SK-N-SH treated with all-trans-retinoic acid at 6 μM for 48 hours (cell line): ENCODE results near the gene MRC1.

Experiments used
- ATAC-seq: fragments of 200-7000 bp; cut with Tn5 transposase; 3 replicates; pipeline ENCODE4 v1.9.1; 2020; ENCODE audit warnings: mild to moderate bottlenecking, moderate library complexity
- BACH2 ChIP-seq: fragments of 250-450 bp; sonication (Bioruptor Pico); IDR thresholded peaks from 2 replicates; pipeline ENCODE4 v1.9.0; 2021; ENCODE audit warnings: mild to moderate bottlenecking, borderline replicate concordance
- CREB5 ChIP-seq: fragments of 250-450 bp; sonication (Bioruptor Pico); IDR thresholded peaks from 2 replicates; pipeline ENCODE4 v1.5.1; 2020; ENCODE audit warnings: low read depth, mild to moderate bottlenecking, moderate library complexity
- CSDC2 ChIP-seq: fragments of 250-450 bp; sonication (Bioruptor Pico); IDR thresholded peaks from 2 replicates; pipeline ENCODE4 v1.5.0; 2020; ENCODE audit warnings: mild to moderate bottlenecking, moderate library complexity
- ESRRG ChIP-seq: fragments of 250-450 bp; sonication (Bioruptor Pico); IDR thresholded peaks from 2 replicates; pipeline ENCODE4 v1.6.1; 2021; ENCODE audit warnings: mild to moderate bottlenecking
- ISL1 ChIP-seq: fragments of 250-450 bp; sonication (Bioruptor Pico); IDR thresholded peaks from 2 replicates; pipeline ENCODE4 v2.1.2; 2022; ENCODE audit warnings: mild to moderate bottlenecking, moderate library complexity
- PATZ1 ChIP-seq: fragments of 250-450 bp; sonication (Bioruptor Pico); IDR thresholded peaks from 2 replicates; pipeline ENCODE4 v1.8.0; 2020; ENCODE audit warnings: mild to moderate bottlenecking, moderate library complexity, borderline replicate concordance
- PPARA ChIP-seq: fragments of 250-450 bp; sonication (Bioruptor Pico); IDR thresholded peaks from 2 replicates; pipeline ENCODE4 v1.5.0; 2020; ENCODE audit warnings: mild to moderate bottlenecking, borderline replicate concordance
- RARB ChIP-seq: fragments of 250-450 bp; sonication (Bioruptor Pico); IDR thresholded peaks from 2 replicates; pipeline ENCODE4 v1.8.0; 2021; ENCODE audit warnings: mild to moderate bottlenecking, moderate library complexity
- SNAI2 ChIP-seq: fragments of 250-450 bp; sonication (Bioruptor Pico); IDR thresholded peaks from 2 replicates; pipeline ENCODE4 v1.5.0; 2020; ENCODE audit warnings: mild to moderate bottlenecking, moderate library complexity
- TCF4 ChIP-seq: fragments of 250-450 bp; sonication (Bioruptor Pico); IDR thresholded peaks from 2 replicates; pipeline ENCODE4 v1.8.0; 2021; ENCODE audit warnings: mild to moderate bottlenecking, moderate library complexity, borderline replicate concordance
- TOX ChIP-seq: fragments of 250-450 bp; sonication (Bioruptor Pico); IDR thresholded peaks from 2 replicates; pipeline ENCODE4 v1.8.0; 2021; ENCODE audit warnings: mild to moderate bottlenecking, moderate library complexity, borderline replicate concordance
- ZFP3 ChIP-seq: fragments of 250-450 bp; sonication (Bioruptor Pico); IDR thresholded peaks from 2 replicates; pipeline ENCODE4 v1.5.0; 2020; ENCODE audit warnings: mild to moderate bottlenecking, moderate library complexity
- ZFP30 ChIP-seq: fragments of 450-650 bp; formaldehyde crosslinking; IDR thresholded peaks from 2 replicates; pipeline ENCODE4 v1.5.0; 2022; ENCODE audit warnings: mild to moderate bottlenecking, moderate library complexity
- ZNF565 ChIP-seq: fragments of 450-650 bp; formaldehyde crosslinking; conservative IDR thresholded peaks from 2 replicates; pipeline ENCODE4 v1.5.0; 2020; ENCODE audit warnings: low read depth, mild to moderate bottlenecking, moderate library complexity
- ZNF70 ChIP-seq: fragments of 450-650 bp; formaldehyde crosslinking; IDR thresholded peaks from 2 replicates; pipeline ENCODE4 v1.5.0; 2020; ENCODE audit warnings: mild to moderate bottlenecking, moderate library complexity
- TF ChIP-seq, protein P1 (sequence below): fragments of 250-450 bp; sonication (Bioruptor Pico); IDR thresholded peaks from 2 replicates; pipeline ENCODE4 v1.5.0; 2020; ENCODE audit warnings: mild to moderate bottlenecking, moderate library complexity
- TF ChIP-seq, protein P2 (sequence below): fragments of 250-450 bp; sonication (Bioruptor Pico); IDR thresholded peaks from 2 replicates; pipeline ENCODE4 v1.8.0; 2021; ENCODE audit warnings: low read depth, mild to moderate bottlenecking, moderate library complexity, borderline replicate concordance

Gene MRC1

GRCh38 chr10:17861760-17862159 is 52.6 kb downstream of the MRC1 start:
- no peak for ATAC-seq
- TF ChIP-seq CSDC2 (CRISPR knock-in tag), result no peak
- no peak for TF ChIP-seq PPARA (CRISPR knock-in tag)
- TF ChIP-seq ESRRG (CRISPR knock-in tag), result no peak
- TF ChIP-seq, protein P1, sequence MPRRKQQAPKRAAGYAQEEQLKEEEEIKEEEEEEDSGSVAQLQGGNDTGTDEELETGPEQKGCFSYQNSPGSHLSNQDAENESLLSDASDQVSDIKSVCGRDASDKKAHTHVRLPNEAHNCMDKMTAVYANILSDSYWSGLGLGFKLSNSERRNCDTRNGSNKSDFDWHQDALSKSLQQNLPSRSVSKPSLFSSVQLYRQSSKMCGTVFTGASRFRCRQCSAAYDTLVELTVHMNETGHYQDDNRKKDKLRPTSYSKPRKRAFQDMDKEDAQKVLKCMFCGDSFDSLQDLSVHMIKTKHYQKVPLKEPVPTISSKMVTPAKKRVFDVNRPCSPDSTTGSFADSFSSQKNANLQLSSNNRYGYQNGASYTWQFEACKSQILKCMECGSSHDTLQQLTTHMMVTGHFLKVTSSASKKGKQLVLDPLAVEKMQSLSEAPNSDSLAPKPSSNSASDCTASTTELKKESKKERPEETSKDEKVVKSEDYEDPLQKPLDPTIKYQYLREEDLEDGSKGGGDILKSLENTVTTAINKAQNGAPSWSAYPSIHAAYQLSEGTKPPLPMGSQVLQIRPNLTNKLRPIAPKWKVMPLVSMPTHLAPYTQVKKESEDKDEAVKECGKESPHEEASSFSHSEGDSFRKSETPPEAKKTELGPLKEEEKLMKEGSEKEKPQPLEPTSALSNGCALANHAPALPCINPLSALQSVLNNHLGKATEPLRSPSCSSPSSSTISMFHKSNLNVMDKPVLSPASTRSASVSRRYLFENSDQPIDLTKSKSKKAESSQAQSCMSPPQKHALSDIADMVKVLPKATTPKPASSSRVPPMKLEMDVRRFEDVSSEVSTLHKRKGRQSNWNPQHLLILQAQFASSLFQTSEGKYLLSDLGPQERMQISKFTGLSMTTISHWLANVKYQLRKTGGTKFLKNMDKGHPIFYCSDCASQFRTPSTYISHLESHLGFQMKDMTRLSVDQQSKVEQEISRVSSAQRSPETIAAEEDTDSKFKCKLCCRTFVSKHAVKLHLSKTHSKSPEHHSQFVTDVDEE, result no peak
- no peak for TF ChIP-seq RARB (CRISPR knock-in tag)
- TF ChIP-seq ZFP30 (CRISPR knock-in tag), result no peak
- no peak for TF ChIP-seq TOX (CRISPR knock-in tag)
- no peak for TF ChIP-seq TCF4 (CRISPR knock-in tag)
- TF ChIP-seq PATZ1 (CRISPR knock-in tag), result no peak
- TF ChIP-seq, protein P2, sequence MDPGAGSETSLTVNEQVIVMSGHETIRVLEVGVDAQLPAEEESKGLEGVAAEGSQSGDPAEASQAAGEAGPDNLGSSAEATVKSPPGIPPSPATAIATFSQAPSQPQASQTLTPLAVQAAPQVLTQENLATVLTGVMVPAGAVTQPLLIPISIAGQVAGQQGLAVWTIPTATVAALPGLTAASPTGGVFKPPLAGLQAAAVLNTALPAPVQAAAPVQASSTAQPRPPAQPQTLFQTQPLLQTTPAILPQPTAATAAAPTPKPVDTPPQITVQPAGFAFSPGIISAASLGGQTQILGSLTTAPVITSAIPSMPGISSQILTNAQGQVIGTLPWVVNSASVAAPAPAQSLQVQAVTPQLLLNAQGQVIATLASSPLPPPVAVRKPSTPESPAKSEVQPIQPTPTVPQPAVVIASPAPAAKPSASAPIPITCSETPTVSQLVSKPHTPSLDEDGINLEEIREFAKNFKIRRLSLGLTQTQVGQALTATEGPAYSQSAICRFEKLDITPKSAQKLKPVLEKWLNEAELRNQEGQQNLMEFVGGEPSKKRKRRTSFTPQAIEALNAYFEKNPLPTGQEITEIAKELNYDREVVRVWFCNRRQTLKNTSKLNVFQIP, result no peak
- no peak for TF ChIP-seq ZNF565 (CRISPR knock-in tag)
- TF ChIP-seq ZFP3 (CRISPR knock-in tag), result no peak
- TF ChIP-seq CREB5 (CRISPR knock-in tag), result no peak
- no peak for TF ChIP-seq ISL1

DNA sequence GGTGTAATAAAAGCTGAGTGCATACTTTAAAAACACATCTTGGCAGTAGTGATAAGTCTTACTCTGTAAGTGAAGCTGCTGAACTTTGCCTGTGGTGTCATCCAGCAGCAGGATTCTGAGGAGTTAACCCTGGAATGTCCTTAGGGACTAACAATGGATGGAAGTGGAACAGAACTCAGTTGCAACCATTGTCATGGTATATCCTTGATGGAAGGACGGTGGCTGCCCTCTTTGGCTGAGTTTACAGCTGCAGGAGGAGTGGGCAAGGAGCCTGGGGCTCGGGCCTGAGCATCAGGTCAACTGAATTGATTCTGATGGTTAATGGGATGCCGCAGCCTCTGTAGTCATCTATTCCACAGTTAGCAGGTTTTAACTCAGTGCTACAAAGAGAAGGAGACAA is 56.2 kb downstream of the MRC1 start:
- ATAC-seq, result no peak

More for the DNA sequence above, 56.2 kb downstream of the MRC1 start:
- TF ChIP-seq, protein P2, result no peak
- no peak for TF ChIP-seq ZNF70 (CRISPR knock-in tag)
- no peak for TF ChIP-seq ZNF565 (CRISPR knock-in tag)
- TF ChIP-seq ZFP3 (CRISPR knock-in tag), result no peak
- TF ChIP-seq, protein P1, result no peak
- TF ChIP-seq BACH2 (CRISPR knock-in tag), result no peak
- TF ChIP-seq TOX (CRISPR knock-in tag), result no peak
- TF ChIP-seq ISL1, result no peak
- no peak for TF ChIP-seq TCF4 (CRISPR knock-in tag)
- TF ChIP-seq SNAI2 (CRISPR knock-in tag), result no peak
